Bone marrow (tissue), 2 donors: Measurements from ENCODE around the gene MAFG.
"Not testable (repeated sequence)": the region's sequence is repeated elsewhere in the genome, so short reads cannot be mapped to it uniquely, and the experiment has no call there.

Experiments
- DNase-seq, 2 donors: peaks; one replicate each; lab custom pipeline; 2025; lab: John Stamatoyannopoulos, UW

Gene MAFG

DNA sequence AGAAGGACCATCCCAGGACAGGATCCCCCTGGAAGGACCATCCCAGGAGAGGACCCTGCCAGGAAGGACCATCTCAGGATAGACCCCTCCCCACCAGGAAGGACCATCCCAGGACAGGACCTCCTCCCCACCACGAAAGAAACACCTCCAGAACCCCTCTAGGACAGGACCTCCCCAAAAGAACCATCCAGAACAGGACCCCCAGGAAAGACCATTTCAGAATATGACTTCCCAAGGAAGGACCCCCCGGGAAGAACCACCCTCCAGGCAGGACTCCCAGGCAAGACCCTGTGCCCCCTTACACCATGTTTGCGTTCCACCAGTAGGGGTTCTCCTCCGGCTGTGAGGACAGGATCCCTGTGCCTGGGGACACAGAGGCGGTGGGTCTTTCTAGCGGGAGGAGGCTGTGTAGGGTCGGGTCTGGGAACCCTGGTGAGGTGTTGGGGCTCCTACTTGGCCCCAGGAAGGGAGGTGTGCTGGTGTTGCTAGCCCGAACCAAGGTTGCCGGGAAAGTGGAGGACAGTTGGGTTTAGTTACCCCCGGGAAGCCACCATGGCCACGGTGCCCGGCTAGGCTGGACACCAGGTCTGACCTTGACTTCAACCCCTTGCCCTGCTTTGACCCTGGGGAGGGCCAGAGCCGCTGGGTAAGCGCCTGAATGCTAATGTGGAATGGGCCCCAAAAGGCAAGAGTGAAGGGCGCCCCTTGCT is 31.3 kb upstream of the MAFG start:
- DNase-seq = no peak

DNA sequence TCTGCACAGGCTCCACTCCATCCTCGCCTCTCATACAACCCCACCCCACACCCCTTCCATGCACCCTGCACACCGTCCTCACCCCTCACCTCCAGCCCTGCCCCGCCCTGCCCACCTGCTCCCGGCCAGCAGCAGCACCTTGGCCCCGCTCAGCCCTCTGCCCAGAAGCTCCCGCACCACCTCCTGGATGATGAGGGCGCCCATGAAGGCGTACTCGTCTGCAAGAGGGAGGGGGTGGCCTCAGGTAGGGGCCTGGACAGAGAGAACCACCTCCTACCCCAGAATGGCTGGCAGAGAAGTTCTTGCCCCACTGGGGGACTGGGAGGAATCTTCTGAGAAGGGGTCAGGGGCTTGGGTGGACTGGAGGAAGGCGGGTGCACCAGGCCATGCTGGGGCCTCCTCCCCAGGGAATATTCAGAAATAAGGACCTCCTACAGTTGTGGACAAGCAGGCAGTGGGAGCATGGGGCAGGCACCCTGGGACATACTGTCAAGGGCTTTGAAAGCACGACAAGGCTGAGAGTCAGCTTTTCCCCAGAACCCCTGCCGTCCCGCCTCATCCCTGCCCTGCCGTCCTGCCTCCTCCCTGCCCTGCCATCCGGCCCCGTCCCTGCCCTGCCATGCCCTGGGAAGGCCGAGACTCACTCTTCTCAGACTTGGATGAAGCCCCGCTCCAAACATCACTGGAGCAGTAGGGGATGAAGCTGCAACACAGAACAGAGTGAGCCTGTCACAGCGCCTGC is 30.3 kb upstream of the MAFG start:
- DNase-seq = no peak

DNA sequence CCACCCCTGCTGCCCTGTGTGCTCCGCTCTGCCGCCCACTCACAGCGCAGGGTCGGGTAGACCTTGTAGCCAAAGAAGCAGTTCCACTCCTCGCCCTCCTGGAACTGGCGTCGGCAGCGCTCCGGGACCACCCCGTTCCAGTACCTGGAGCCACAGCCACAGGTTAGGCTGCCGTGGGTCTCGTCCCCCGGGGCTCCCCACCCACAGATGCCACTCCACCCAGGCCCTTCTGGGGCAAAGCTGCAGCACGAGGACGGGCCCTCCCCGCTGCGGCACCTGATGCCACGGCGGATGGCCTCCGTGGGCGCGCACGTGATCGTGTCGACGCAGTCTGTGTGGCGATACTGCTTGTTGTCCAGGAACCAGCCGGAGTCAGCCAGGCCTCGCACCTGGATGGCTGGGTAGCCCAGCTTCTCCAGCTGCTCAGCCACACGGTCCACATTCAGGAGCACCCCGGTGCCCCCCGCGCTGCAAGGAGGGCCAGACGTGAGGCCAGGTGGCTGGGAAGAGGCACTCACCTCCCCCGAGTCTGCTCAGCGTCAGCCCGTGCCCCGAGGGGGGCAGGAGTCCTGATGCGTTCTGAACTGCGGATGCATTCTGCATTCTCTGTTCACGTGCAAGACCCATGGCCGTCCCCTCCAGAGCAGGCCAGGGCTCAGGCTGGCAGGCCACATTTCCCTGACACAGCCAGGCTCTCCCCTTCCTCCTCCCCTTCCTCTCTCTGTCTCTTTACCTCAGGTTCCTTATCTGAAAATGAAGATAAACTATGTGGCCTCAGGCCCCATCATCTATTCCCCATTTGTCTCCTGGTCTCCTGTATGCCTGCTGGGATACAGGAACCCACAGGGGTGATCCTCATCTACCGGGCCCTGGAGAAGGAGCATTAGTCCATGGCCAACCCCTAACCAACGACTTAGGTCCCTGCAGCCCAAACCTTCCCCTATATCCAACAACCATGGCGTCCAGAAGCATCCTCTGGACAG is 29.4 kb upstream of the MAFG start:
- DNase-seq = no peak

DNA sequence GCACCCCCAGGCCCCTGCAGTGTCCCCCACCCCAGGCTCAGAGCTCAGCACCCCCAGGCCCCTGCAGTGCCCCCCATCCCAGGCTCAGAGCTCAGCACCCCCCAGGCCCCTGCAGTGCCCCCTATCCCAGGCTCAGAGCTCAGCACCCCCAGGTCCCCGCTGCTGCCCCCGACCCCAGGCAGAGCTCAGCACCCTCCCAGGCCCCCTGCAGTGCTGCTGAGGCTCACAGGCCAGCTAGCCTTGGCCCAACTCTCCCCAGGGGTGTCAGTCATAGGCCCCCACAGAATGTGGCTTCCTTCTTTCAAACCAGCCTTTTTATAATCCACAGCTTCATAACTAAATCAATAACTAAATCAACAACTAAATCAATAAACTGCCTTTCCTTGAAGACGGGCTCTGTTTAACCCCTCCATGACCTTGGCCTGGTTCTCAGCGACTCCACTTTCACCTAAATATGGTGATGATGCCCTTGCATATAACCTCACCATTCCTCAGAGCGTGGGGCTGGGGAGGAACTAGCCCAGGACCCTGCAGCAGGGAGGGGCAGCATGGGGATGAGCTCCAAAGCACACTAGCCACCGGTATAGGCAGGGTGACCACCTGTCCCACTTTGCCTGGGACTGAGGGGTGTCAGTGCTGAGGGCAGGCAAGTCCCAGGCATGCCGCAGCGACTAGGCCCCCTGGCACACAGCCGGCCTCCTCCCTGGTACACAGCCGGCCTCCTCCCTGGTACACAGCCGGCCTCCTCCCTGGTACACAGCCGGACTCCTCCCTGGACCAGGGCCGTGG is 28.4 kb upstream of the MAFG start:
- DNase-seq = no peak

DNA sequence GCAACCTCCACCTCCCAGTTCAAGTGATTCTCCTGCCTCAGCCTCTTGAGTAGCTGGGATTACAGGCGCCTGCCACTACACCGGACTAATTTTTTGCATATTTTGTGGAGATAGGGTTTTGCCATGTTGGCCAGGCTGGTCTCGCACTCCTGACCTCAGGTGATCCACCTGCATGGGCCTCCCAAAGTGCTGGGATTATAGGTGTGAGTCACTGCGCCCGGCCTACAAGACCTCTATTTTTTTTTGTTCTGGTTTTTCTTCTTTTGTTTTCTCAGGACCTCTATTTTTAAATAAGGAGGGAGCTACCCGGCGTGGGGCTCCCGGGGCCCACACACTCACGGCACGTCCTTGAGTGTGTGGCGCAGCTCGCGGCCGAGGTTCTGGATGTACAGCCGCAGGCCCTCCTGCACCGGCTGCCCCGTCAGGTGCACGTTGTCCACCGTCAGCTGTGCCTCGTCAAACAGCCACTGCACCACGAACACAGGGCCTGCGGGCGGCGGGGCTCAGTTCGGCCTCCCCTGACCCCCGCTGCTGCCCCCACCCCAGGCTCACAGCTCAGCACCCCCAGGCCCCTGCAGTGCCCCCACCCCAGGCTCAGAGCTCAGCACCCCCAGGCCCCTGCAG is 27.6 kb upstream of the MAFG start:
- no peak for DNase-seq

DNA sequence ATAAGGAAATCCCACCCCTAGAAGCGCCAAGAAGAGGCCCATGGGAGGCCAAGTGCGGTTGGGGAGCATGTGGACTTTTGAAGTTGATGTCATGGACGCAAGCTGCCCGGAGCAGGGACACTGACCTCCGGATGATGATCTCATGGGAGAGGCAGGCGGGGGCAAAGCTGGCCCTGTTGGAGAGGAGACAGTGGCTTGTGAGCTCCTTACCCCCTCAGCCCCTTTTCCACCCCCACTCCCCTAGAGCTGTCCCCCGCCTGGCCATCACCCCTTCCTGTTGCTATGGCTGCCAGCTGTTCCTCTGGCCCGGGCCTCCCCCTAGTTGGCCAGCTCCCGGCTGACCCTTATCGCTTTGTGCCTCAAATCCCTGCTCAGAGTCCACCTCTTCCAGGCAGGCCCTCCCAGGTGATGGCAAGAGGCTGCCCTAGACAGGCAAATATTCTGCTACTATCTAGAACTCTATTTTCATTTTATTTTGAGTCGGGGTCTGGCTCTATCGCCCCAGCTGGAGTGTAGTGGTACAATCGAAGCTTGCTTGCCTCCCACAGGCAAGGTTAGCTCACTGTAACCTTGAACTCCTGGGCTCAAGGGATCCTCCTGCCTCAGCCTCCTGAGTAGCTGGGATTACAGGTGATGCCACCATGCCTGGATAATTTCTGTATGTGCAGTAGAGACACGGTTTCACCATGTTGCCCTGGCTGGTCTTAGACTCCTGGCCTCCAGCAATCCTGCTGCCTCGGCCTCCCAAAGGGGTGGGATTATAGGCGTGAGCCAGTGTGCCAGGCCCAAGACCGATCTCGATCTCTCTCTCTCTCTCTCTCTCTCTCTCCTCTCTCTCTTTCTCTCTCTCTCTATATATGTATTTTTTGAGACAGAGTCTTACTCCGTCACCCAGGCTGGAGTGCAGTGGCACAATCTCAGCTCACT is 26.9 kb upstream of the MAFG start:
- DNase-seq = no peak

DNA sequence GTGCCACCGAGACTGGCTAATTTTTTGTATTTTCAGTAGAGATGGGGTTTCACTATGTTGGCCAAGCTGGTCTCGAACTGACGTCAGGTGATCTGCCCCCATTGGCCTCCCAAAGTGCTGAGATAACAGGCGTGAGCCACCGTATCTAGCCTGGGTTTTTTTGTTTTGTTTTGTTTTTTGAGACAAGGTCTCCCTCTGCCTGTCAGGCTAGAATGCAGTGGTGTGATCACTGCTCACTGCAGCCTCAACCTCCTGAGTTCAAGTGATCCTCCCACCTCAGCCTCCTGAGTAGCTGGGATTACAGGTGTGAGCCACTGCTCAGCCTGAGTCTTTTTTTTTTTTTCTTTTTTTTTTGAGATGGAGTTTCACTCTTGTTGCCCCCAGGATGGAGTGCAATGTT is 25.9 kb upstream of the MAFG start:
- DNase-seq = not testable (repeated sequence)

DNA sequence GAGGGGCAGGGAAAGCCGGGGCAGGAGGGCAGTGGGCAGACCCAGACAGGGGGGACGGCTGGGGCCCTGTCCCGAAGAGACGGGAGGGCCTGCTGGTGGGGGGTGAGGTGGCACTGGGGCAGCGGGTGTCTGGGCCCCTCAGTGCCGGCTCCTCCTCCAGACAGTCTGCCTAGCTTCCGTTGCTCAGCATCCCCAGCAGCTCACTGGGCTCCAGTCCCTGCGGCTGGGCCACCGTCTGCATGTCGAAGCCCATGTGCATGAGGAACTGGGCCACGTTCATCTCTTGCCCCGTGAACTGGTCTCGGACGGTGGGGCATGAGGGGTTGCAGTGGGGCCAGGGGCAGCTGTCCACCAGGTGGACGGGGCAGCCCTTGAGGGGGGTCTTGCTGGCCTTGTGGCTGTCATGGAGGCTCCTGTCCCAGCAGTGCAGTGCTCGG is 25.3 kb upstream of the MAFG start:
- DNase-seq = no peak

DNA sequence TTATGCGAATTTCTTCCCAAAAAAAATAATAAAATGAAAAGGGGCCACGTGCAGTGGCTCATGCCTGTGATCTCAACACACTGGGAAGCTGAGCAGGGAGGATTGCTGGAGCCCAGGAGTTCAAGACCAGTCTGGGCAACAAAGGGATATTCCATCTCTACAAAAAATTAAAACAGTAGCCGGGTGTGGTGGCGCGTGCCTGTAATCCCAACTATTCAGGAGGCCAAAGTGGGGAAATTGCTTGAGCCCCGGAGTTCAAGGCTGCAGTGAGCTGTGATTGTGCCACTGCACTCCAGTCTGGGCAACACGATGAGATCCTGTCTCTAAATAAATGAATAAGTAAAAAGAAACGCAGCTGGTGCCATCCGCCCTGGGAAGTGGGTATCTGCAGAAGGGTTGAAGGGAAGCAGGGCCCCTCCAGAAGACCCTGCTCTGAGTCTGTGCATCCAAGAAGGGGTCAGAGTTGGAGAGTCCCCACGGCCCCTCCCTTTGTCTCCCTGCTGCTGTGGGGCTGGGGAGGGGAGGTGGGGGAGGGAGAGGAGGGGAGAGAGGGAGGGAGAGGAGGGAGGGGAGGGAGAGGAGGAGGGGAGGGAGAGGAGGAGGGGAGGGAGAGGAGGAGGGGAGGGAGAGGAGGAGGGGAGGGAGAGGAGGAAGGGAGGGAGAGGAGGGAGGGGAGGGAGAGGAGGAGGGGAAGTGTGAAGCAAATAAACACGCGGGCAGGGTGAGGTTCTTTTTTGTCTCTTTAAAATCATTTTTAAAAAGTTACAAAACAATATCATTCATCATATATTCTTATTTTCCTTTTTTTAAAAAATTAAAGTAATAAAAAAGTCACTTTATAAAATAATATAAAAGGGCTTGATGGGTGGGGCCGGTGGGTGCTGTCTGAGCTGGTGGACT is 24.5 kb upstream of the MAFG start:
- no peak for DNase-seq

DNA sequence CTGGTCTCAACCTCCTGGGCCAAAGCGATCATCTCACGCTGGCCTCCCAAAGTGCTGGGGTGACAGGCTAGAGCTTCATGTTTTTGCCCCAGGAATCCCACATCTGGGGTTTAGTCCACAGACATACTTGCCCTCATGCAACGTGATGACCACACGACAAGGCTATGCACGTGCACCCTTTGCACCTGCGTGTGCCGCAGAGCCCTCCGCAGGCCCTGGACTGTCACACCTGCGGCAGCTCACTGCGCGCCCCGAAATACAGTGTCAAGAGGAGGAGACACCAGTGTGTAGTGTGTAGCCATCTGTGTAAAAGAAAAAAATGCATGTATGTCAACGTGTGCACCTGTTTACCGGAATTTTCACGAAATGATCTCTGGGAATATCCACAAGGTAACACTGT is 23.0 kb upstream of the MAFG start:
- no peak for DNase-seq

DNA sequence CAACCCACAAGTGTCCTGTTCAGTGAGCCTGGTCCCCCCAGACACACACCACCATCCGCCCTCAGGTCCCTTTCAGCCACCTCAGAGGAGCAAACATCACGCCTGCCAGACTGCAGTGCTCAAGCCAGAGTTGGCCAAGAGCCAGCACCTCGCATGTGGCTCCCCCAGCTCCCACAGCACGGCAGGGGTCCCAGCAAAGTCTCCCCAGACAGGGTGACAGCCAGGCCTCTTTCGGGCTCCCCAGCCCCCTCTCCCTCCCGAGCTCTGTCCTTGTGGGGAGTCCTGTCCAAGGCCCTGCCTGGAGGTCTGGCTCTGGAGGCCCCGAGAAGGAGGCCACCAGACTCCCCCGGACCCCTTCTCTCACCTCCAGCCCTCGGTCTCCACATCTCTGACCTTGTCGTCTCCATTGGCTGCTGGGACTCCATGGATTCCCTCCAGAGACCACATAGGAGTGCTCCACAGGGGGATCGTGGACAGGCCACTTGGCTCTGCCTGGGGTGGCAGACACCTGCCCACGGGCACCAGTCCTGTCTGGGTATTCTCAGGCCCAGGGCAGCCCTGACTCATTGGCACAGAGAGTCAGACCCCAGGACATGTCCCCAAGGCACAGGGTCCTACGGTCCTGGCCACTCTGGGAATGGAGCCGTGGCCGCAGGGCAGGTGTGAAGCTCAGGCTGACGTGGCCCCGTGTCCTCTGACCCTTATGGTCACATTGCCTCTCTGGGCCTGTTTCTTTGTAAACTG is 21.3 kb upstream of the MAFG start:
- DNase-seq = no peak

DNA sequence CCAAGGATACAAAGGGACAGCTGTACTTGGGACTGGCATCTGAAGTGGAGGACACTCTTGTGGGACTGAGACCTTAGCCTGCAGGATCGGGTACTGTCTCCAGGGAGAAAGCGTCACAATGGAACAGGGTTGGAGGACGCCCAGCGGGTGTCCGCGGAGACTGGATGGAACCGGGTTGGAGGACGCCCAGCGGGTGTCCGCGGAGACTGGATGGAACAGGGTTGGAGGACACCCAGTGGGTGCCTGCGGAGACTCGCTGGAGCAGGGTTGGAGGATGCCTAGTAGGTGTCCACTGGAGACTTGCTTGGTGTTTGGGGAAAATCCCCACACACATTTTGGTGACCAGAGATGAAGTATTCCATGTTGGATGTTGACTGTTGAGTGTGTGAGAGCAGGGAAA is 19.7 kb upstream of the MAFG start, which contains the start of gene MYADML2:
Gene MYADML2 (minus strand): TSS at position 45 of the 400 bp plus-strand sequence. CDS start 5,492 bp downstream, outside the sequence.
- DNase-seq = no peak

DNA sequence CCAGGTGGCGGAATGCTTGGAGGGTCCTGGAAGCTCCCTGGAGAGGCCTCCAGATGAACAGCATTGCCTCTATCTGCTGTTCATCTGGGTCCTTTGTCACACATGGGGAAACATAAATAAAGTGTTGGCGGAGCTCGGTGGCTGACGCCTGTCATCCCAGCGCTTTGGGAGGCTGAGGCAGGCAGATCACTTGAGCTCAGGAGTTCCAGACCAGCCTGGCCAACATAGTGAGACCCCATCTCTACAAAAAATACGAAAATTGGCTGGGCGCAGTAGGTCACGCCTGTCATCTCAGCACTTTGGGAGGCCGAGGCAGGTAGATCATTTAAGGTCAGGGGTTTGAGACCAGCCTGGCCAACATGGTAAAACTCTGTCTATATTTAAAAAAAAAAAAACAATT is 17.3 kb upstream of the MAFG start:
- no peak for DNase-seq

DNA sequence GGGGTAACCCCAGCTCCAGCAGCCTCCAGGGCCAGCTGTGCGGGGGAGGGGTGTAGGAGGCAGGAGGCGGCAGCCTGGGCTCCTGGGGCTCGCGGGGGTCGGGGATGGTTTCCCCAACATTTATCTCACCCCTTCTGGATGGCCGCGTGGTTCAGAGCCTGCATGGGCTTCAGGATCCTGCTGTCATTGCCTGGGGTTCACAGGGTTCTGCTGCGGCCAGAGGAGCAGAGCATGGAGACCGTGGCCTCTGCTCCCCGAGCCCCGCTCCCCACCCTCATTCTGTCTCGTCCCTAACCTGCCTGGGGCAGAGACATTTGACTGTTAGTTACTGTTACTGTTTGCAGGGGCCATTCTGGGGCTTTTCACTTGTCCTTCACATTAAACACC is 14.6 kb upstream of the MAFG start:
- DNase-seq = no peak

DNA sequence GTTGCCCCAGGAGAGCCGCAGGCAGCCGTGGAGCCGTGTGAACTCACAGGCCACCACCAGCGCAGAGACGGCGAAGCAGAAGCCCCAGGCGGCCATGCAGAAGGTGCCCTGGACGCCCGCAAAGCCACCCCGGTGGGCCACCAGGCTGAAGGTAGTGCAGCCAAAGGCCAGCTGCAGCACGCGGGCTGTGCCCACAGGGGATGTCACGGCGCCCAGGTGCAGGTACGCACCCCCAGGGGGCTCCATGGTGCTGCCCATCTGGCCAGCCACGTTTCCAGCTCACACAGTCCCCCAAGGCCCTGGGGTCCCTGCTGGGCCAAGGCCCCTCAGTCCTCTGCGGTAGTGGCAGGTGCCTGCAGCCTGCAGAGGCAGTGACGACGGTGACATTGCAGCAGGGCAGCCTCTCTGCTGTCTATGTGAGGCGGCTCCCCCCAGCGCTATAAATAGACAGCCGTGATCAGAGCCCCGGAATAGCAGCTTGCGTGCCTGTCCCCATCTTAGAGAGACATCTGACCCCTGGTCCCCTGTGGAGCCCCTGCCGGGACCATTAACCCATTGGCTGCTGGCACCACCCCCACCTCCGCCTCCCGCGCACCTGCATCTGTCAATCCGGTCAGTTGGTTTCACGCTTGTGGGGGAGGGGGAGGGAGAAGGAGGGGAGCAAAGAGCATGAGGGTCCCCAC is 14.1 kb upstream of the MAFG start:
- no peak for DNase-seq

DNA sequence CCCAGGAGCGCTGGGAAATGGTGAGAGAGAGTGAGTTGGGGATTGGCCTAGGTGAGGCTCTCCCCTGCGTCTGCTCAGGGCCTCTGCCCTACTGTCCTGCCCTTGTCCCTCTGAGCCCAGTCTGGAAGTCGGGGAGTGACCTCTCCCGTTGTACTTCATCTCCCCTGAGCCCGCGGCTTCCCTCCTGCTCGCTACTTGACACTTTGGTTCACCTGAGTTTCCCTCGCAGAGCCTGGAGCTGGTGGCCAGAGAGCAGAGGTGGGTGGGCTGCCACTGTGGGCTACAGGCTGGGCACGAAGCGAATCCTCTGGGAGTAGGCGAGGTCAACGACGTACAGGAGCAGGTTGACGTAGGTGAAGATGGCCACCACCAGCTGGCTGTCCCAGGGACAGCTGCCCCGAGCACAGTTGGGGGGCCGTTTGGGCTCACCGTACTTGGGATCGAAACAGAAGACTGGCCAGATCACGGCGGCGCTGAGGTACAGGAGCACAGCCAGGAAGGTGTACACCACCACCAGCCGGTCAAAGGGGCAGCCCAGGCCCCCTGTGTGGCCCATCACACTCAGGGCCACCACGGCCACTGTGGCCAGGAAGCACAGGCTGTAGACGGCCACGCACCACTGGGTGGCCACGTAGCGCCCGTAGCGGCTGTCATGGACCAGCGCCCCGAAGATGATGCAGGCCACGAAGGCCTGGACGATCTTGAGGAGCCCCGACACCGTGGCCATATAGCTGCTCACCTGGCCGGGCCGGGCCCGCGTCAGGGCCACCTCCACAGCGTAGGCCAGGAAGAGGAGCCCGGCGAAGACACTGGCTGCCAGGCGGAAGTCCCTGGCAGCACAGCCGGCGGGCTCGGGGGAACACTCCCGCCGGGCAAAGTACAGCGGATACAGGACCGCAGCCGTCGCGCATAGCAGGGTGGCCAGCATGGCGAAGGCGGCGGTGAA is 13.3 kb upstream of the MAFG start:
- DNase-seq = no peak
